Natural killer cell (primary cell): ENCODE measurements around the gene LRIG1. TPM values are rescaled to one million over a fixed set of nuclear protein-coding genes. Genes with fewer than 3 reads are reported as not detected.

Experiments used
- ATAC-seq, 3 donors: fragments of 150-1000 bp in 2 of 3; fragments of 200-7000 bp in 1 of 3; cut with Tn5 transposase; 1 replicate in 1 of 3; 2 replicates in 2 of 3; pipeline ENCODE4 v1.10.0; 2021; ENCODE audit warnings: mild to moderate bottlenecking in 2 of 3, moderate library complexity in 2 of 3
- DNase-seq, 2 donors: peaks; one replicate each; pipeline versions ENCODE4 v3.0.0 to v3.0.0-alpha.2; 2013 to 2021; ENCODE audit warnings: mixed read lengths in 1 of 2
- H3K27ac ChIP-seq: one replicate; pipeline ENCODE4 v1.5.1; 2013; ENCODE audit warnings: mild to moderate bottlenecking, low read length
- H3K27me3 ChIP-seq: one replicate; pipeline ENCODE4 v1.6.1; 2013; ENCODE audit warnings: low read length; ENCODE audit not compliant: control insufficient read depth, insufficient read depth
- H3K36me3 ChIP-seq: one replicate; pipeline ENCODE4 v1.6.1; 2013; ENCODE audit warnings: low read length; ENCODE audit not compliant: control insufficient read depth, insufficient read depth
- H3K4me1 ChIP-seq: one replicate; pipeline ENCODE4 v1.6.1; 2013; ENCODE audit warnings: low read length; ENCODE audit not compliant: control insufficient read depth, insufficient read depth
- H3K4me3 ChIP-seq: one replicate; pipeline ENCODE4 v1.5.1; 2013; ENCODE audit warnings: low read length
- H3K9me3 ChIP-seq: one replicate; pipeline ENCODE4 v1.6.1; 2013; ENCODE audit warnings: low read length; ENCODE audit not compliant: control insufficient read depth, insufficient read depth
- H3K27ac Mint-ChIP-seq, 2 donors: one replicate each; pipeline ENCODE4 v1.8.0; 2022; ENCODE audit warnings: mild to moderate bottlenecking in 2 of 2, mixed read lengths in 2 of 2, moderate library complexity in 1 of 2
- H3K27me3 Mint-ChIP-seq, 2 donors: one replicate each; pipeline ENCODE4 v1.8.0; 2022; ENCODE audit warnings: low read depth in 2 of 2, mixed read lengths in 2 of 2
- H3K36me3 Mint-ChIP-seq: one replicate; pipeline ENCODE4 v1.8.0; 2022; ENCODE audit warnings: mixed read lengths
- H3K4me1 Mint-ChIP-seq, 2 donors: one replicate each; pipeline ENCODE4 v1.8.0; 2022; ENCODE audit warnings: mixed read lengths in 2 of 2
- H3K4me3 Mint-ChIP-seq: one replicate; pipeline ENCODE4 v1.8.0; 2022; ENCODE audit warnings: mild to moderate bottlenecking, moderate library complexity, mixed read lengths
- H3K9me3 Mint-ChIP-seq, 2 donors: one replicate each; pipeline ENCODE4 v1.8.0; 2022; ENCODE audit warnings: mixed read lengths in 2 of 2
- WGBS: methylation state at CpG from one replicate; pipeline ENCODE4 v1.1.7; 2013; ENCODE audit warnings: missing lambda C conversion rate; ENCODE audit not compliant: insufficient coverage; 5-methylcytosine and 5-hydroxymethylcytosine counted together
- intact Hi-C: fragments of 100-400 bp; cut with micrococcal nuclease; formaldehyde crosslinking; loops from one replicate; pipeline ENCODE4 v1.14.2; 2022
- total RNA-seq, 4 donors: library from RNA; stranded (reverse); fragments of 120-200 nt in 1 of 4; gene quantifications; one replicate each; pipeline versions ENCODE4 v1.2.3 to v1.2.4, GENCODE V29; 2013 to 2022
- TF ChIP-seq, protein P1 (sequence below): fragments of 200-600 bp; IDR thresholded peaks from one replicate; pipeline ENCODE4 v1.8.0; 2022; ENCODE audit warnings: antibody characterized with exemption

LRIG1 gene
- total RNA-seq, 3 donors from 2014 or later (not counting 1 experiment from before 2014, with no cell fraction given), result 5.5 to 10.6 (median 8.5) TPM

DNA sequence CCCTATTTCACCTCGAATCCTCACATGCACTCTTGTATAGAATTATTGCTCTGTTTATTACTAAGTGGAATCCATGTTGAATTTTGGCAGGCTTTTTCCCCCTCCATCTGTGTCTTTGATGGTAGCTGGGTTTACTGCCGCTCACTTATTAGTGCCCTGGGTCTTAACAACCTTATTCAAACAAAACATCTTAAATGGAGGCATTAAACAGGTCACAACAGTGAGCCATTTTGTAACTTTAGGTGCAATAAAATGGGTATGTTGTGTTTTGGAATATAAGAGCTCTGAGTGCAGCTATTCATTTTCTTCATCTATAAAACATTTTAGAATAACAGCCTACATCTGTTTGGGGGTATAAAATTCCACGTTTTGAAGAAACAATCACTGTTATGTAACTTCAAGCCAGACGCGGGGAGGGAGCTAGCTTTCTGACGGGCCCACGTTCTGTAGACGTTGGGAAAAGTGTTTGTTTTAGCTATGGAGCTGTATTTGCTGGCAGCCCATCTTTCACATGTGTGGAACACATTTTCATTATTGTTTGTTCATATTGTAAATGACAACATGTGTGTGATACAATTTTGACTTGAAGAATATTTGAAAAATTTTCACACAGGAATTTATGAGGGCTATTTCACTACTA is 158.0 kb downstream of the LRIG1 start:
- H3K4me1 Mint-ChIP-seq, result peaks cover 28 to 39% of the 10 kb centered on the region in 2 donors

DNA sequence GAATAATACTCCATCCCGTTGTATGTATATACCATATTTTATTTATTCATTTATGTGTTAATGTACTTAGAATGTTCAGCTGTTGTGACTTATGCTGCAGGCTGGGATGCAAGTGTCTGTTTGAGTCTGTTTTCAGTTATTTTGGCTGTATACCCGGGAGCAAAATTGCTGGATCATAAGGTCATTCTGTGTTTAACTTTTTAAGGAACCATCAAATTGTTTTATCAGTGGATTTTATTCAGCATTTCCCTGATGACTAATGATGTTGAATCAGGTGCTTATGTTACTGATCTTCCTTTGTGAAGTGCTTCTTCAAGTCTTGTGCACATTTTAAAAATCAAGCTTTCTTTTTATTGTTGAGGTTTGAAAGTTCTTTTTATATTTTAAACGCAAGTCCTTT is 161.9 kb downstream of the LRIG1 start:
- Histone ChIP-seq H3K36me3 (no peaks in the 10 kb centered on the region), H3K4me1 (no peaks in the 10 kb centered on the region), H3K27me3 (no peaks in the 10 kb centered on the region), H3K9me3 (no peaks in the 10 kb centered on the region), H3K27ac (no peak overlapping the region), H3K4me3 (no peak overlapping the region)
- Mint-ChIP-seq H3K4me3 (no peak overlapping the region), H3K36me3 (no peaks in the 10 kb centered on the region), H3K9me3 (no peaks in the 10 kb centered on the region), H3K27me3 (no peaks in the 10 kb centered on the region), H3K27ac (no peak overlapping the region), H3K4me1 (peaks cover 17 to 38% of the 10 kb centered on the region in 2 donors)
- ATAC-seq (no peak), DNase-seq (no peak)
- TF ChIP-seq, protein P1, sequence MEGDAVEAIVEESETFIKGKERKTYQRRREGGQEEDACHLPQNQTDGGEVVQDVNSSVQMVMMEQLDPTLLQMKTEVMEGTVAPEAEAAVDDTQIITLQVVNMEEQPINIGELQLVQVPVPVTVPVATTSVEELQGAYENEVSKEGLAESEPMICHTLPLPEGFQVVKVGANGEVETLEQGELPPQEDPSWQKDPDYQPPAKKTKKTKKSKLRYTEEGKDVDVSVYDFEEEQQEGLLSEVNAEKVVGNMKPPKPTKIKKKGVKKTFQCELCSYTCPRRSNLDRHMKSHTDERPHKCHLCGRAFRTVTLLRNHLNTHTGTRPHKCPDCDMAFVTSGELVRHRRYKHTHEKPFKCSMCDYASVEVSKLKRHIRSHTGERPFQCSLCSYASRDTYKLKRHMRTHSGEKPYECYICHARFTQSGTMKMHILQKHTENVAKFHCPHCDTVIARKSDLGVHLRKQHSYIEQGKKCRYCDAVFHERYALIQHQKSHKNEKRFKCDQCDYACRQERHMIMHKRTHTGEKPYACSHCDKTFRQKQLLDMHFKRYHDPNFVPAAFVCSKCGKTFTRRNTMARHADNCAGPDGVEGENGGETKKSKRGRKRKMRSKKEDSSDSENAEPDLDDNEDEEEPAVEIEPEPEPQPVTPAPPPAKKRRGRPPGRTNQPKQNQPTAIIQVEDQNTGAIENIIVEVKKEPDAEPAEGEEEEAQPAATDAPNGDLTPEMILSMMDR, result no peak
- intact Hi-C loops, result no loop called here
- WGBS, result 92% methylated on average over 1 of the region's 3 CpGs

More for the DNA sequence above, 158.0 kb downstream of the LRIG1 start:
- no peak for DNase-seq
- no peak overlapping the region for H3K27ac ChIP-seq
- no peaks in the 10 kb centered on the region for H3K9me3 ChIP-seq
- H3K27me3 ChIP-seq, result no peaks in the 10 kb centered on the region
- WGBS, result 95% methylated on average over 6 of the region's 8 CpGs
- Mint-ChIP-seq H3K4me3 (no peak overlapping the region), H3K27me3 (no peaks in the 10 kb centered on the region), H3K9me3 (no peaks in the 10 kb centered on the region), H3K27ac (no peak overlapping the region), H3K36me3 (no peaks in the 10 kb centered on the region)
- TF ChIP-seq, protein P1, result no peak
- H3K4me1 ChIP-seq, result peaks cover 6% of the 10 kb centered on the region
- no peaks in the 10 kb centered on the region for H3K36me3 ChIP-seq
- ATAC-seq, result no peak
- intact Hi-C loops, result no loop called here
- H3K4me3 ChIP-seq, result no peak overlapping the region

DNA sequence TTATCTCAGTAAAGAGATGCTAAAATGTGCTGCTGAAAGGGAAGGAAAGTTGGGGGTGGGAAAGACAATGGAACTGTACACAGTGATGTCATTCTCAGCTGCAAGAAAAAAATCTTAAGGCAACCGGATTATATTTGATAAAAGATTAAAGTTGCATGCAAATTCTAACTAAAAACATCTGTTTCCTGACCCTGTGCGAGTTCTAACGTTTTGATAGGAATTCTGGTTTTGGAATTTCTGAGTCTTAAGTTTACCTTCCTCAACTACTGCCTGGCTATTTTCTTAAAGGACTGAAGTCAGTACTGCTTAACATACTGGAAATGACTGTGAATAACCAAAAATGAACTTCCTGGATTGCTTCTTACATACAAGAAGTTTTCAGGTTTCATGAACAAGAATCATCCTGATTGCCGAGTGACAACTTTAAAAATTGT is 164.5 kb downstream of the LRIG1 start:
- H3K4me1 Mint-ChIP-seq, result peaks cover 17 to 40% of the 10 kb centered on the region in 2 donors

More for the DNA sequence above, 164.5 kb downstream of the LRIG1 start:
- H3K36me3 Mint-ChIP-seq, result no peaks in the 10 kb centered on the region
- no peaks in the 10 kb centered on the region for H3K36me3 ChIP-seq
- H3K9me3 Mint-ChIP-seq, result no peaks in the 10 kb centered on the region
- H3K27ac ChIP-seq, result no peak overlapping the region
- WGBS, result 42% methylated on average over 4 of the region's 4 CpGs
- intact Hi-C loops, result no loop called here
- no peak for ATAC-seq
- H3K4me3 ChIP-seq, result no peak overlapping the region
- TF ChIP-seq, protein P1, result no peak
- DNase-seq, result no peak
- H3K4me3 Mint-ChIP-seq, result no peak overlapping the region
- H3K4me1 ChIP-seq, result no peaks in the 10 kb centered on the region
- H3K27me3 ChIP-seq, result no peaks in the 10 kb centered on the region
- H3K9me3 ChIP-seq, result no peaks in the 10 kb centered on the region
- H3K27ac Mint-ChIP-seq, result no peak overlapping the region
- H3K27me3 Mint-ChIP-seq, result no peaks in the 10 kb centered on the region
